NCI-H748 (cell line): ENCODE data around the gene BMP6.
"Not testable (repeated sequence)": the region's sequence is repeated elsewhere in the genome, so short reads cannot be mapped to it uniquely, and the experiment has no call there.

Experiments
- DNase-seq: peaks from one replicate; lab custom pipeline; 2025; ENCODE audit not compliant: unreplicated experiment; lab: John Stamatoyannopoulos, UW

BMP6 gene

GRCh38 chr6:7786214-7786661 is 60.3 kb downstream of the BMP6 start:
- no peak for DNase-seq

- DNase-seq, result no peak
These were observed 61.3 kb downstream of the BMP6 start for GRCh38 chr6:7787137-7787608.

- no peak for DNase-seq
These were observed 61.8 kb downstream of the BMP6 start for GRCh38 chr6:7787731-7788130.

- no peak for DNase-seq
These were observed 68.6 kb downstream of the BMP6 start for GRCh38 chr6:7794509-7794908.

- DNase-seq, result no peak
These were observed 71.5 kb downstream of the BMP6 start for GRCh38 chr6:7797386-7797785.

GRCh38 chr6:7798751-7799150 is 72.9 kb downstream of the BMP6 start:
- no peak for DNase-seq

- DNase-seq, result no peak
These were observed 76.8 kb downstream of the BMP6 start for GRCh38 chr6:7802662-7803061.

GRCh38 chr6:7803214-7803613 is 77.3 kb downstream of the BMP6 start:
- no peak for DNase-seq

GRCh38 chr6:7805078-7805849 is 79.4 kb downstream of the BMP6 start:
- DNase-seq, result peak; percentile 86

GRCh38 chr6:7805850-7806214 is 79.9 kb downstream of the BMP6 start:
- peak; percentile 66 for DNase-seq

GRCh38 chr6:7806711-7807110 is 80.8 kb downstream of the BMP6 start:
- DNase-seq, result no peak

- no peak for DNase-seq
These were observed 83.4 kb downstream of the BMP6 start for GRCh38 chr6:7809346-7809745.

GRCh38 chr6:7811441-7811840 is 85.5 kb downstream of the BMP6 start:
- DNase-seq, result peak; percentile 41

- DNase-seq, result no peak
These were observed 86.7 kb downstream of the BMP6 start for GRCh38 chr6:7812623-7813022.

- no peak for DNase-seq
These were observed 87.3 kb downstream of the BMP6 start for GRCh38 chr6:7813193-7813592.

- no peak for DNase-seq
These were observed 87.8 kb downstream of the BMP6 start for GRCh38 chr6:7813704-7814103.

GRCh38 chr6:7815716-7816115 is 89.8 kb downstream of the BMP6 start:
- DNase-seq, result no peak

GRCh38 chr6:7817184-7817583 is 91.3 kb downstream of the BMP6 start:
- not testable (repeated sequence) for DNase-seq

GRCh38 chr6:7818257-7819214 is 92.6 kb downstream of the BMP6 start:
- no peak for DNase-seq

- DNase-seq, result no peak
These were observed 93.6 kb downstream of the BMP6 start for GRCh38 chr6:7819431-7820015.

- DNase-seq, result no peak
These were observed 94.5 kb downstream of the BMP6 start for GRCh38 chr6:7820288-7820835.
